A549 (cell line): ENCODE results near the gene TIAM2. TPM values are rescaled to one million over a fixed set of nuclear protein-coding genes. Genes with fewer than 3 reads are reported as not detected.

Experiments
- ATAC-seq, 2 experiments: fragments of 200-7000 bp in 1 of 2; fragments of >200 bp in 1 of 2; cut with Nextera tagmentation in 1 of 2; cut with Tn5 transposase in 1 of 2; 3 replicates each; pipeline versions ENCODE4 v1.8.0 to v1.9.1; 2018 to 2020; ENCODE audit warnings: mild to moderate bottlenecking in 1 of 2, moderate library complexity in 1 of 2
- CTCF ChIA-PET: fragments of 300-600 bp; sonication (Branson Sonifier 250); formaldehyde crosslinking; extraction: SDS; loops from one replicate; lab custom pipeline; 2021; ENCODE audit warnings: antibody characterized with exemption, inconsistent platforms; lab: Yijun Ruan, JAX
- POLR2A ChIA-PET: fragments of 350-600 bp; formaldehyde crosslinking; extraction: SDS; loops from one replicate; lab custom pipeline; 2021; ENCODE audit warnings: antibody characterized with exemption, inconsistent platforms; lab: Yijun Ruan, JAX
- DNase-seq, 2 experiments: peaks; one replicate each; pipeline versions ENCODE4 v3.0.0 to v3.0.0-alpha.2; 2011 to 2016; ENCODE audit warnings: low read depth in 1 of 2, low spot score in 1 of 2
- FAIRE-seq: peaks from 2 replicates; lab custom pipeline; 2011; peaks lifted over from hg19 to GRCh38; lab: Jason Lieb, UNC
- H3K27ac ChIP-seq, 2 experiments: fragments of >200 bp; sonication (Bioruptor Twin); formaldehyde crosslinking; 3 replicates each; pipeline ENCODE4 v1.5.1; 2016 to 2017
- H3K4me1 ChIP-seq: fragments of >200 bp; sonication (Bioruptor Twin); formaldehyde crosslinking; 3 replicates; pipeline ENCODE4 v1.6.1; 2016
- H3K4me2 ChIP-seq: fragments of >200 bp; sonication (Bioruptor Twin); formaldehyde crosslinking; 3 replicates; pipeline ENCODE4 v1.6.1; 2016
- H3K4me3 ChIP-seq: fragments of >200 bp; sonication (Bioruptor Twin); formaldehyde crosslinking; 3 replicates; pipeline ENCODE4 v1.5.1; 2016
- H3K9me3 ChIP-seq: fragments of >200 bp; sonication (Bioruptor Twin); formaldehyde crosslinking; 3 replicates; pipeline ENCODE4 v1.6.1; 2016
- CHD2 ChIP-seq: fragments of 150-350 bp; IDR thresholded peaks from 2 replicates; pipeline ENCODE4 v1.6.1; 2014; ENCODE audit warnings: low read length; ENCODE audit not compliant: partially characterized antibody
- CTCF ChIP-seq: fragments of >200 bp; sonication (Bioruptor Twin); formaldehyde crosslinking; IDR thresholded peaks from 3 replicates; pipeline ENCODE4 v1.5.1; 2016
- EHMT2 ChIP-seq: fragments of 200-600 bp; sonication (generic); IDR thresholded peaks from 2 replicates; pipeline ENCODE4 v1.6.1; 2016; ENCODE audit warnings: antibody characterized with exemption, low read depth, mild to moderate bottlenecking, moderate library complexity
- FOSL2 ChIP-seq, 2 experiments: fragments of 450-650 bp in 1 of 2; fragments of >200 bp in 1 of 2; sonication (Bioruptor Twin) in 1 of 2; formaldehyde crosslinking; IDR thresholded peaks; 2 replicates each; pipeline versions ENCODE4 v1.5.0 to v1.6.1; 2016 to 2020; ENCODE audit warnings: mild to moderate bottlenecking in 1 of 2, moderate library complexity in 1 of 2
- FOXS1 ChIP-seq: fragments of 250-450 bp; sonication (Bioruptor Pico); IDR thresholded peaks from 2 replicates; pipeline ENCODE4 v1.5.0; 2020; ENCODE audit warnings: mild to moderate bottlenecking, moderate library complexity
- HES2 ChIP-seq: fragments of >200 bp; sonication (Bioruptor Twin); formaldehyde crosslinking; IDR thresholded peaks from 2 replicates; pipeline ENCODE4 v1.6.1; 2016
- HOXB13 ChIP-seq: fragments of 250-450 bp; sonication (Bioruptor Pico); IDR thresholded peaks from 2 replicates; pipeline ENCODE4 v1.5.0; 2020; ENCODE audit warnings: low read depth, mild to moderate bottlenecking, moderate library complexity
- HOXB5 ChIP-seq: fragments of 250-450 bp; sonication (Bioruptor Pico); IDR thresholded peaks from 2 replicates; pipeline ENCODE4 v1.5.0; 2020; ENCODE audit warnings: mild to moderate bottlenecking, moderate library complexity
- JUNB ChIP-seq: fragments of >200 bp; sonication (Bioruptor Twin); formaldehyde crosslinking; IDR thresholded peaks from 2 replicates; pipeline ENCODE4 v1.6.1; 2016
- MAFK ChIP-seq: fragments of 450-650 bp; IDR thresholded peaks from 2 replicates; pipeline ENCODE4 v1.6.1; 2014; ENCODE audit not compliant: partially characterized antibody
- MAZ ChIP-seq: fragments of 150-350 bp; IDR thresholded peaks from 2 replicates; pipeline ENCODE4 v1.6.1; 2014; ENCODE audit warnings: antibody characterized with exemption, low read depth, low read length, borderline replicate concordance
- PBX3 ChIP-seq: IDR thresholded peaks from 2 replicates; pipeline ENCODE4 v1.6.1; 2012
- PHF8 ChIP-seq: fragments of 200-600 bp; sonication (generic); IDR thresholded peaks from 2 replicates; pipeline ENCODE4 v1.6.1; 2016; ENCODE audit warnings: low read depth, mild to moderate bottlenecking, antibody characterized with exemption, moderate library complexity, borderline replicate concordance
- RAD21 ChIP-seq, 2 experiments: fragments of >200 bp in 1 of 2; sonication (Bioruptor Twin) in 1 of 2; formaldehyde crosslinking in 1 of 2; IDR thresholded peaks in 1 of 2; conservative IDR thresholded peaks in 1 of 2; 2 replicates in 1 of 2; 3 replicates in 1 of 2; pipeline ENCODE4 v1.6.1; 2012 to 2018; ENCODE audit warnings: inconsistent platforms in 1 of 2
- RFX5 ChIP-seq: fragments of 450-650 bp; IDR thresholded peaks from 2 replicates; pipeline ENCODE4 v1.7.1; 2014; ENCODE audit warnings: antibody characterized with exemption, mild to moderate bottlenecking, moderate library complexity
- SREBF2 ChIP-seq: fragments of 450-650 bp; IDR thresholded peaks from 2 replicates; pipeline ENCODE4 v1.6.1; 2014; ENCODE audit warnings: mild to moderate bottlenecking, moderate library complexity
- ZC3H11A ChIP-seq: fragments of 450-650 bp; IDR thresholded peaks from 2 replicates; pipeline ENCODE4 v1.6.1; 2014; ENCODE audit warnings: antibody characterized with exemption, mild to moderate bottlenecking
- ZNF302 ChIP-seq: fragments of 250-450 bp; sonication (Bioruptor Pico); IDR thresholded peaks from 2 replicates; pipeline ENCODE4 v1.9.0; 2021; ENCODE audit warnings: inconsistent platforms, mild to moderate bottlenecking, moderate library complexity
- WGBS: methylation state at CpG from one replicate; pipeline ENCODE4 v1.1.6; 2017; ENCODE audit errors: missing lambda C conversion rate; 5-methylcytosine and 5-hydroxymethylcytosine counted together
- polyA plus RNA-seq, 4 experiments: library from polyadenylated mRNA; depleted of rRNA in 3 of 4; stranded (reverse); fragments of >200 nt; fragmentation: RNase III in 1 of 4; extraction: RNeasy Plus Mini Kit Qiagen cat#74134 plus additional on column Dnase treatment in 1 of 4; gene quantifications; 2 replicates in 3 of 4; 3 replicates in 1 of 4; pipeline ENCODE4 v1.2.3, GENCODE V29; 2011 to 2017

TIAM2 gene
- polyA plus RNA-seq, 2 of the 4 experiments (the other 2 are of a cell fraction) = 2.5 to 3.1 TPM

GRCh38 chr6:154994836-154995253 is 270 bp upstream of the TIAM2 start:
- Histone ChIP-seq H3K9me3 (no peaks in the 10 kb centered on the region), H3K27ac (peak overlapping the region; percentile 77 to 88; a peak in 5 of 6 replicates), H3K4me1 (peaks cover 9% of the 10 kb centered on the region), H3K4me2 (peak overlapping the region; percentile 91), H3K4me3 (peak overlapping the region; percentile 76)
- no peak for FAIRE-seq
- no peak for TF ChIP-seq ZC3H11A
- TF ChIP-seq PHF8 = no peak
- no peak for TF ChIP-seq SREBF2
- no peak for TF ChIP-seq EHMT2
- no peak for TF ChIP-seq HOXB13 (CRISPR knock-in tag)
- TF ChIP-seq ZNF302 (CRISPR knock-in tag) = no peak
- WGBS = 70% methylated on average over 16 of the region's 32 CpGs
- no peak for ATAC-seq
- POLR2A ChIA-PET = no interaction called here
- CTCF ChIA-PET = interaction anchor here (1.2 kb wide), 1 partner anchor 95 kb away, joined by 3 read pairs; no protein-coding TSS in a partner anchor
- DNase-seq = no peak

- CTCF ChIA-PET = interaction anchor here (0.7 kb wide), 1 partner anchor 285 kb away, joined by 3 read pairs; no protein-coding TSS in a partner anchor
Measured at GRCh38 chr6:154996016-154996590, 988 bp downstream of the TIAM2 start.

GRCh38 chr6:154996841-154997311 is 1.8 kb downstream of the TIAM2 start:
- Histone ChIP-seq H3K4me1 (peaks cover 9% of the 10 kb centered on the region), H3K4me3 (no peak overlapping the region), H3K9me3 (no peaks in the 10 kb centered on the region)
- ATAC-seq (no peak), FAIRE-seq (no peak)
- POLR2A ChIA-PET = no interaction called here
- no peak for TF ChIP-seq CHD2
- no peak for TF ChIP-seq HOXB5 (CRISPR knock-in tag)
- no peak for TF ChIP-seq MAZ
- TF ChIP-seq FOSL2 (IDR thresholded peaks at IDR 0.05) = no peak
- TF ChIP-seq FOSL2 (CRISPR knock-in tag; IDR thresholded peaks at IDR 0.05) = no peak
- TF ChIP-seq MAFK = no peak
- TF ChIP-seq ZNF302 (CRISPR knock-in tag) = no peak
- TF ChIP-seq RFX5 = no peak
- TF ChIP-seq FOXS1 (CRISPR knock-in tag) = no peak
- no peak for TF ChIP-seq JUNB
- TF ChIP-seq PBX3 = no peak
- TF ChIP-seq HES2 = no peak
- no peak for TF ChIP-seq EHMT2
- TF ChIP-seq, all 56 proteins: peak for 0
- CTCF ChIA-PET = interaction anchor here (0.8 kb wide), 1 partner anchor 321 kb away, joined by 3 read pairs; no protein-coding TSS in a partner anchor
- 85% methylated on average over 5 of the region's 5 CpGs for WGBS
- no peak for DNase-seq
- Histone ChIP-seq H3K4me2 (no peak overlapping the region), H3K27ac (no peak overlapping the region)

More at GRCh38 chr6:154996016-154996590, 988 bp downstream of the TIAM2 start:
- Histone ChIP-seq H3K4me1 (peaks cover 9% of the 10 kb centered on the region), H3K4me2 (peak overlapping the region; percentile 91), H3K9me3 (no peaks in the 10 kb centered on the region), H3K4me3 (peak overlapping the region; percentile 76), H3K27ac (peak overlapping the region; percentile 77 to 88)
- WGBS = 27% methylated on average over 14 of the region's 18 CpGs
- TF ChIP-seq RAD21 (conservative IDR thresholded peaks at IDR 0.05 in 1 of 2, IDR thresholded peaks at IDR 0.05 in 1 of 2) (0 out of 5 replicates have a peak, but pooled peaks of 1 of the 2 experiments have one; percentile 20), CTCF (no peak)
- POLR2A ChIA-PET = no interaction called here
- ATAC-seq = peak in 1 of 2 experiments; percentile 15; a peak in 1 of 6 replicates
- FAIRE-seq = no peak
- no peak for DNase-seq
